Measurements from ENCODE around the gene ASB9. TPM values are rescaled to one million over a fixed set of nuclear protein-coding genes. Genes with fewer than 3 reads are reported as not detected.

The ASB9 gene
- total RNA-seq, 1 experiment from 2014 or later = not detected

- no peaks in the 10 kb centered on the region for H4K20me1 ChIP-seq (ENCODE audit: control insufficient read depth, insufficient read depth, insufficient read length)
- no peaks in the 10 kb centered on the region; the same call in 1 of the 2 replicates for H3K27me3 Mint-ChIP-seq (ENCODE audit: low read depth)
Observed at GRCh38 chrX:15236146-15236545, 33.7 kb downstream of the ASB9 start.

More at GRCh38 chrX:15236146-15236545, 33.7 kb downstream of the ASB9 start:
- Histone ChIP-seq H2BK5ac (ENCODE audit: insufficient read length, low read length) (no peak overlapping the region), H2BK15ac (ENCODE audit: low read depth, low read length) (no peak overlapping the region), H3K4me1 (ENCODE audit: insufficient read depth, low read length) (no peaks in the 10 kb centered on the region), H3K79me2 (ENCODE audit: insufficient read depth, low read length) (no peaks in the 10 kb centered on the region), H3K79me1 (ENCODE audit: insufficient read depth, low read depth, low read length, poor library complexity, severe bottlenecking) (no peaks in the 10 kb centered on the region), H4K8ac (replicated peaks; ENCODE audit: insufficient read length, low read depth, low read length) (no peak overlapping the region), H3K9me3 (ENCODE audit: control insufficient read depth, low read depth, low read length) (no peaks in the 10 kb centered on the region), H3K56ac (ENCODE audit: insufficient read length, low read depth, low read length) (no peak overlapping the region), H4K5ac (ENCODE audit: insufficient read length, low read depth, low read length) (no peak overlapping the region), H2BK20ac (ENCODE audit: low read depth, low read length, poor library complexity, severe bottlenecking) (no peak overlapping the region), H3K27ac (ENCODE audit: insufficient read length, low read depth, low read length) (no peak overlapping the region), H3K4me2 (ENCODE audit: insufficient read depth, insufficient read length, low read length) (no peak overlapping the region), H4K91ac (ENCODE audit: insufficient read length, low read depth, low read length) (no peak overlapping the region), H2BK120ac (ENCODE audit: low read depth, low read length, poor library complexity, severe bottlenecking) (no peak overlapping the region), H3K4ac (ENCODE audit: low read depth, low read length) (no peak overlapping the region), H3T11ph (ENCODE audit: low read length) (no peak overlapping the region), H3K23ac (ENCODE audit: insufficient read length, low read depth, low read length) (no peak overlapping the region), H2AK5ac (ENCODE audit: insufficient read length, low read length) (no peak overlapping the region), H3K27me3 (ENCODE audit: insufficient read depth, low read length) (no peaks in the 10 kb centered on the region), H3K9ac (ENCODE audit: extremely low read depth, insufficient read length, low read length) (no peak overlapping the region), H3K14ac (ENCODE audit: insufficient read depth, low read length) (no peak overlapping the region), H3K23me2 (ENCODE audit: insufficient read length, low read depth, low read length, poor library complexity, severe bottlenecking) (no peaks in the 10 kb centered on the region), H3K18ac (ENCODE audit: insufficient read length, low read depth, low read length) (no peak overlapping the region), H2AFZ (ENCODE audit: low read length) (no peak overlapping the region), H2BK12ac (ENCODE audit: insufficient read length, low read depth, low read length) (no peak overlapping the region)
- TF ChIP-seq CTCF (conservative IDR thresholded peaks at IDR 0.05) = no peak
- Mint-ChIP-seq H3K9me3 (peaks cover 42 to 59% of the 10 kb centered on the region in 2 experiments), H3K27ac (no peak overlapping the region), H3K4me3 (no peak overlapping the region), H3K4me1 (no peaks in the 10 kb centered on the region), H3K36me3 (ENCODE audit: insufficient read depth in 1 of 3, low read depth in 3 of 3) (peaks cover 0 to 4% (median 0%) of the 10 kb centered on the region in 3 experiments; a peak in 3 of 7 replicates)
- no peak for DNase-seq
- WGBS (ENCODE audit: extremely low coverage, insufficient read length, low lambda C conversion rate) = no CpG with 5 or more reads among the region's 3 CpGs
